ENCODE measurements around the gene M1AP.

GRCh38 chr2:74620671-74621070, 27.5 kb downstream of the M1AP start:
- no peak for TF ChIP-seq CTCF (IDR thresholded peaks at IDR 0.05)
- TF ChIP-seq EZH2 (IDR thresholded peaks at IDR 0.05), result no peak
- no peak for TF ChIP-seq EZH2phosphoT487 (IDR thresholded peaks at IDR 0.05)

Data from neural progenitor cell (in vitro differentiated cells).